Activated T-cell treated with anti-CD3 and anti-CD28 coated beads, Interleukin-2, amount 50 U/mL, for 24 hours (primary cell): Measurements from ENCODE around the gene PDP2.

ENCODE experiments used
- DNase-seq: peaks from one replicate; pipeline ENCODE4 v3.0.0-alpha.2; 2020
- H3K27ac Mint-ChIP-seq: 2 replicates; pipeline ENCODE4 v1.8.0; 2020; ENCODE audit warnings: mild to moderate bottlenecking, mixed read lengths
- H3K27me3 Mint-ChIP-seq: 2 replicates; pipeline ENCODE4 v1.8.0; 2020; ENCODE audit warnings: mixed read lengths
- H3K36me3 Mint-ChIP-seq: 2 replicates; pipeline ENCODE4 v1.8.0; 2020; ENCODE audit warnings: low read depth, mixed read lengths
- H3K4me1 Mint-ChIP-seq: 2 replicates; pipeline ENCODE4 v1.8.0; 2020; ENCODE audit warnings: low read depth, mixed read lengths
- H3K4me3 Mint-ChIP-seq: 2 replicates; pipeline ENCODE4 v1.8.0; 2020; ENCODE audit warnings: mild to moderate bottlenecking, moderate library complexity, mixed read lengths
- H3K9me3 Mint-ChIP-seq: 2 replicates; pipeline ENCODE4 v1.8.0; 2020; ENCODE audit warnings: mixed read lengths

The PDP2 gene

GRCh38 chr16:66910175-66910940, 30.0 kb downstream of the PDP2 start:
- Mint-ChIP-seq H3K27ac (no peak overlapping the region), H3K9me3 (no peaks in the 10 kb centered on the region), H3K4me1 (peaks cover 6% of the 10 kb centered on the region), H3K4me3 (no peak overlapping the region), H3K27me3 (no peaks in the 10 kb centered on the region), H3K36me3 (no peaks in the 10 kb centered on the region)
- DNase-seq = no peak

GRCh38 chr16:66911112-66911511, 30.8 kb downstream of the PDP2 start:
- H3K27me3 Mint-ChIP-seq = no peaks in the 10 kb centered on the region
- peaks cover 2% of the 10 kb centered on the region for H3K4me1 Mint-ChIP-seq
- no peak overlapping the region for H3K27ac Mint-ChIP-seq
- DNase-seq = no peak
- no peaks in the 10 kb centered on the region for H3K9me3 Mint-ChIP-seq
- H3K4me3 Mint-ChIP-seq = no peak overlapping the region
- H3K36me3 Mint-ChIP-seq = no peaks in the 10 kb centered on the region

GRCh38 chr16:66911801-66912200, 31.5 kb downstream of the PDP2 start:
- Mint-ChIP-seq H3K27ac (no peak overlapping the region), H3K4me1 (no peaks in the 10 kb centered on the region), H3K4me3 (no peak overlapping the region), H3K27me3 (no peaks in the 10 kb centered on the region), H3K9me3 (no peaks in the 10 kb centered on the region), H3K36me3 (no peaks in the 10 kb centered on the region)
- no peak for DNase-seq

- H3K4me3 Mint-ChIP-seq = no peak overlapping the region
- H3K36me3 Mint-ChIP-seq = no peaks in the 10 kb centered on the region
- DNase-seq = no peak
- H3K27me3 Mint-ChIP-seq = no peaks in the 10 kb centered on the region
- H3K27ac Mint-ChIP-seq = no peak overlapping the region
- no peaks in the 10 kb centered on the region for H3K9me3 Mint-ChIP-seq
- no peaks in the 10 kb centered on the region for H3K4me1 Mint-ChIP-seq
These were observed 32.8 kb downstream of the PDP2 start for GRCh38 chr16:66913081-66913480.

GRCh38 chr16:66913711-66914110, 33.4 kb downstream of the PDP2 start:
- H3K4me1 Mint-ChIP-seq = no peaks in the 10 kb centered on the region
- H3K9me3 Mint-ChIP-seq = no peaks in the 10 kb centered on the region

GRCh38 chr16:66914541-66914940, 34.2 kb downstream of the PDP2 start:
- Mint-ChIP-seq H3K27ac (no peak overlapping the region), H3K4me1 (no peaks in the 10 kb centered on the region), H3K27me3 (peaks cover 4% of the 10 kb centered on the region), H3K4me3 (no peak overlapping the region), H3K9me3 (no peaks in the 10 kb centered on the region), H3K36me3 (no peaks in the 10 kb centered on the region)
- DNase-seq = no peak

More at GRCh38 chr16:66913711-66914110, 33.4 kb downstream of the PDP2 start:
- no peak for DNase-seq
- Mint-ChIP-seq H3K36me3 (no peaks in the 10 kb centered on the region), H3K27me3 (no peaks in the 10 kb centered on the region), H3K27ac (no peak overlapping the region), H3K4me3 (no peak overlapping the region)

- DNase-seq = no peak
- Mint-ChIP-seq H3K4me1 (no peaks in the 10 kb centered on the region), H3K9me3 (no peaks in the 10 kb centered on the region), H3K4me3 (no peak overlapping the region), H3K27me3 (peaks cover 4% of the 10 kb centered on the region), H3K27ac (no peak overlapping the region), H3K36me3 (no peaks in the 10 kb centered on the region)
These were observed 34.7 kb downstream of the PDP2 start for GRCh38 chr16:66915041-66915440.

GRCh38 chr16:66916518-66916917, 36.2 kb downstream of the PDP2 start:
- peaks cover 14% of the 10 kb centered on the region for H3K27me3 Mint-ChIP-seq
- H3K4me1 Mint-ChIP-seq = no peaks in the 10 kb centered on the region

GRCh38 chr16:66917741-66918140, 37.4 kb downstream of the PDP2 start:
- H3K36me3 Mint-ChIP-seq = no peaks in the 10 kb centered on the region
- no peak overlapping the region for H3K27ac Mint-ChIP-seq
- H3K27me3 Mint-ChIP-seq = peaks cover 19% of the 10 kb centered on the region
- no peaks in the 10 kb centered on the region for H3K4me1 Mint-ChIP-seq
- H3K9me3 Mint-ChIP-seq = no peaks in the 10 kb centered on the region
- no peak for DNase-seq
- no peak overlapping the region for H3K4me3 Mint-ChIP-seq

More at GRCh38 chr16:66916518-66916917, 36.2 kb downstream of the PDP2 start:
- Mint-ChIP-seq H3K27ac (no peak overlapping the region), H3K36me3 (no peaks in the 10 kb centered on the region), H3K9me3 (no peaks in the 10 kb centered on the region), H3K4me3 (no peak overlapping the region)
- DNase-seq = no peak

- Mint-ChIP-seq H3K4me1 (no peaks in the 10 kb centered on the region), H3K9me3 (no peaks in the 10 kb centered on the region), H3K4me3 (no peak overlapping the region), H3K27ac (no peak overlapping the region), H3K27me3 (peaks cover 25% of the 10 kb centered on the region), H3K36me3 (no peaks in the 10 kb centered on the region)
- DNase-seq = no peak
These were observed 38.0 kb downstream of the PDP2 start for GRCh38 chr16:66918355-66918754.

- Mint-ChIP-seq H3K27me3 (peaks cover 31% of the 10 kb centered on the region), H3K4me1 (no peaks in the 10 kb centered on the region), H3K27ac (no peak within 1 kb of the TSS), H3K4me3 (no peak within 1 kb of the TSS), H3K9me3 (no peaks in the 10 kb centered on the region), H3K36me3 (no peaks in the 10 kb centered on the region)
- DNase-seq = no peak
These were observed 38.7 kb downstream of the PDP2 start, which contains the start of gene CDH16 for GRCh38 chr16:66918803-66919568. TSS of gene CDH16 (minus strand) at chr16:66918885. CDS start at chr16:66918065, 820 bp downstream.

- Mint-ChIP-seq H3K4me1 (peaks cover 2% of the 10 kb centered on the region), H3K27me3 (peaks cover 38% of the 10 kb centered on the region), H3K9me3 (no peaks in the 10 kb centered on the region), H3K27ac (no peak overlapping the region), H3K36me3 (no peaks in the 10 kb centered on the region), H3K4me3 (no peak overlapping the region)
- no peak for DNase-seq
These were observed 39.4 kb downstream of the PDP2 start for GRCh38 chr16:66919569-66920298.

- Mint-ChIP-seq H3K27ac (no peak overlapping the region), H3K9me3 (no peaks in the 10 kb centered on the region), H3K36me3 (no peaks in the 10 kb centered on the region), H3K4me1 (peaks cover 3% of the 10 kb centered on the region), H3K27me3 (peaks cover 40% of the 10 kb centered on the region), H3K4me3 (no peak overlapping the region)
- no peak for DNase-seq
These were observed 39.9 kb downstream of the PDP2 start for GRCh38 chr16:66920299-66920590.

GRCh38 chr16:66920924-66921680, 40.8 kb downstream of the PDP2 start:
- no peak overlapping the region for H3K4me3 Mint-ChIP-seq
- H3K4me1 Mint-ChIP-seq = peaks cover 9% of the 10 kb centered on the region
- DNase-seq = no peak
- no peak overlapping the region for H3K27ac Mint-ChIP-seq
- H3K36me3 Mint-ChIP-seq = no peaks in the 10 kb centered on the region
- H3K9me3 Mint-ChIP-seq = no peaks in the 10 kb centered on the region
- H3K27me3 Mint-ChIP-seq = peaks cover 48% of the 10 kb centered on the region
